ENCODE measurements around the gene UGT1A7. TPM values are rescaled to one million over a fixed set of nuclear protein-coding genes. Genes with fewer than 3 reads are reported as not detected.

Gene UGT1A7
- total RNA-seq, 1 donor from 2014 or later, result not detected

DNA sequence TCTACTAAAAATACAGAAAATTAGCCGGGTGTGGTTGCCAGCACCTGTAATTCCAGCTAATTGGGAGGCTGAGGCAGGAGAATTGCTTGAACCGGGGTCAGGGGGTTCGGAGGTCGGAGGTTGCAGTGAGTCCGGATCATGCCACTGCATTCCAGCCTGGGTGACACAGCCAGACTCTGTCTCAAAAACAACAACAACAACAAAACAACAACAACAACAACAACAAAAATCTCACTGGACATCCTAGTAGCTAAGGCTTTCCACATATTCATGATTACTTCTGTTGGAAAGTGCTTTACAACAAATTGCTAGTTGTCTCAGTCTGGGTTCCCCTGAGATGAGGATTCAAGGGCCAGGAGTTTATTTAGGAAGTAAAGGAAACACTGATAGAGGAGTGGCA, 92.2 kb downstream of the UGT1A7 start:
- Mint-ChIP-seq H3K27ac (no peak overlapping the region), H3K9me3 (ENCODE audit: low read depth) (peaks cover 6% of the 10 kb centered on the region), H3K4me3 (ENCODE audit: low read depth) (no peak overlapping the region), H3K36me3 (ENCODE audit: insufficient read depth) (no peaks in the 10 kb centered on the region), H3K4me1 (ENCODE audit: low read depth) (no peaks in the 10 kb centered on the region), H3K27me3 (peaks cover 6% of the 10 kb centered on the region)
- TF ChIP-seq, protein P1, sequence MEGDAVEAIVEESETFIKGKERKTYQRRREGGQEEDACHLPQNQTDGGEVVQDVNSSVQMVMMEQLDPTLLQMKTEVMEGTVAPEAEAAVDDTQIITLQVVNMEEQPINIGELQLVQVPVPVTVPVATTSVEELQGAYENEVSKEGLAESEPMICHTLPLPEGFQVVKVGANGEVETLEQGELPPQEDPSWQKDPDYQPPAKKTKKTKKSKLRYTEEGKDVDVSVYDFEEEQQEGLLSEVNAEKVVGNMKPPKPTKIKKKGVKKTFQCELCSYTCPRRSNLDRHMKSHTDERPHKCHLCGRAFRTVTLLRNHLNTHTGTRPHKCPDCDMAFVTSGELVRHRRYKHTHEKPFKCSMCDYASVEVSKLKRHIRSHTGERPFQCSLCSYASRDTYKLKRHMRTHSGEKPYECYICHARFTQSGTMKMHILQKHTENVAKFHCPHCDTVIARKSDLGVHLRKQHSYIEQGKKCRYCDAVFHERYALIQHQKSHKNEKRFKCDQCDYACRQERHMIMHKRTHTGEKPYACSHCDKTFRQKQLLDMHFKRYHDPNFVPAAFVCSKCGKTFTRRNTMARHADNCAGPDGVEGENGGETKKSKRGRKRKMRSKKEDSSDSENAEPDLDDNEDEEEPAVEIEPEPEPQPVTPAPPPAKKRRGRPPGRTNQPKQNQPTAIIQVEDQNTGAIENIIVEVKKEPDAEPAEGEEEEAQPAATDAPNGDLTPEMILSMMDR (IDR thresholded peaks at IDR 0.05; ENCODE audit: unreplicated experiment), result no peak
- no peak for DNase-seq (ENCODE audit: low spot score, unreplicated experiment)

DNA sequence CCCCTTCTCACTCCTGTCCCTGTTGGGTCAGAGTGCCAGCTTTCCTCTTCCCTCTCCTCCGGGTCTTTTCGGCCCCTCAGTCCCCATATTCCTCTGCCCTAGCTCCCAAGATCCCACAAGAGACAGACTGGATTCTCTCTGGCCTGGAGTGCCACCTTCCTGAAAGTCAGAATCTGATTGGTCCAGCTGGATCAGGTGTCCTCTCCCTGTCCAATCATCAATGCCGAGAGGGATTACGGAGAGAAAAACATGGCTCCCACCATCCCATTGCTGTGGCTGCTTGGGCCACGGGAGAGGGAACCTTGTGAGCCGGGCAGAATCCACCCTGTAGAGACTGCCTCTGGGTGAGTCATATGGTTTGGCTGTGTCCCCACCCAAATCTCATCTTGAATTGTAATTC, 93.7 kb downstream of the UGT1A7 start:
- no peak overlapping the region for H3K27ac Mint-ChIP-seq
- no peak for DNase-seq (ENCODE audit: low spot score, unreplicated experiment)
- H3K27me3 Mint-ChIP-seq, result peaks cover 3% of the 10 kb centered on the region
- no peak overlapping the region for H3K4me3 Mint-ChIP-seq (ENCODE audit: low read depth)
- no peaks in the 10 kb centered on the region for H3K36me3 Mint-ChIP-seq (ENCODE audit: insufficient read depth)
- no peaks in the 10 kb centered on the region for H3K4me1 Mint-ChIP-seq (ENCODE audit: low read depth)
- H3K9me3 Mint-ChIP-seq (ENCODE audit: low read depth), result peaks cover 6% of the 10 kb centered on the region
- TF ChIP-seq, protein P1 (IDR thresholded peaks at IDR 0.05; ENCODE audit: unreplicated experiment), result no peak

DNA sequence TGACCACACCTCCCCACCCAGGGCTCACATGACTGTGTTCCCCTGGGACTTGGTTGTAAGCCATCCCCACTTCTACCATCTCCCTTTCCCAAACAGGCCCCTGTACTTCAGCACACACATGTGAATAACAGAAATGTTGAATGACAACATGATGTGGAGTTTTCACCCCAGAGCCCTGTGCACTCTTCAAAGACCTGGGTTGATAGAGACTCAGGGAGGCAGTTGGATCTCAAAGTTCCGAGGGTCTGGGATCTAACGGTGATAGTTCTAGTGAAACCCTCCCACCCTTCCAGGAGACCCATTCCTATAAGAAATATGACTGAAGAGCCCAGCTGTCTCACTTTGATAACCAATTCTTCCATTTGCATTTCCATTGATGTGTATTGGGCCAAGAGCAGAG, 96.3 kb downstream of the UGT1A7 start, which contains the start of gene MROH2A:
Gene MROH2A (plus strand): TSS at position 301 of the 400 bp plus-strand sequence. CDS start 1,029 bp downstream, outside the sequence.
- H3K36me3 Mint-ChIP-seq (ENCODE audit: insufficient read depth), result no peaks in the 10 kb centered on the region
- H3K4me3 Mint-ChIP-seq (ENCODE audit: low read depth), result no peak within 1 kb of the TSS
- DNase-seq (ENCODE audit: low spot score, unreplicated experiment), result no peak
- TF ChIP-seq, protein P1 (IDR thresholded peaks at IDR 0.05; ENCODE audit: unreplicated experiment), result no peak
- H3K27me3 Mint-ChIP-seq, result peaks cover 12% of the 10 kb centered on the region
- peaks cover 6% of the 10 kb centered on the region for H3K9me3 Mint-ChIP-seq (ENCODE audit: low read depth)
- no peaks in the 10 kb centered on the region for H3K4me1 Mint-ChIP-seq (ENCODE audit: low read depth)
- H3K27ac Mint-ChIP-seq, result no peak within 1 kb of the TSS

DNA sequence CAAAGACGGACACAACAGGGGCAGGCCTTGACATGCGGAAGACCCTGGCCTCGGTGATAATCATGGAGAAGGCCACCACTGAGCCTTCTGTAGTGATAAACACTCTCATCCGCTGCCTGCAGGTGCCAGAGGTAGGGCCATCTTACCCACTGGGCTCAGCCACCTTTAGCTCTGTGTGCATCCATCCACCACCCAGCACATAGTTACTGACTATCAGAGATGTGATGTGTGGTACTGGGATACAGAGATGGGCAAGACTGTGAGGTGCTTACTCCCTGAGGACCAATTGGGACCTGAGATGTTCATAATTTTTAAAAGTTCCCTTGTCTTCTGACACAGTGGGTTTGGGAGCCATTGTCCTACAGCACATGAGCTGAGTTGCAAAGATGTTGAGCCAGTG, 98.0 kb downstream of the UGT1A7 start:
- Mint-ChIP-seq H3K27ac (no peak overlapping the region), H3K36me3 (ENCODE audit: insufficient read depth) (no peaks in the 10 kb centered on the region), H3K4me1 (ENCODE audit: low read depth) (no peaks in the 10 kb centered on the region), H3K27me3 (peaks cover 14% of the 10 kb centered on the region), H3K4me3 (ENCODE audit: low read depth) (no peak overlapping the region), H3K9me3 (ENCODE audit: low read depth) (peaks cover 6% of the 10 kb centered on the region)
- TF ChIP-seq, protein P1 (IDR thresholded peaks at IDR 0.05; ENCODE audit: unreplicated experiment), result no peak
- DNase-seq (ENCODE audit: low spot score, unreplicated experiment), result no peak

DNA sequence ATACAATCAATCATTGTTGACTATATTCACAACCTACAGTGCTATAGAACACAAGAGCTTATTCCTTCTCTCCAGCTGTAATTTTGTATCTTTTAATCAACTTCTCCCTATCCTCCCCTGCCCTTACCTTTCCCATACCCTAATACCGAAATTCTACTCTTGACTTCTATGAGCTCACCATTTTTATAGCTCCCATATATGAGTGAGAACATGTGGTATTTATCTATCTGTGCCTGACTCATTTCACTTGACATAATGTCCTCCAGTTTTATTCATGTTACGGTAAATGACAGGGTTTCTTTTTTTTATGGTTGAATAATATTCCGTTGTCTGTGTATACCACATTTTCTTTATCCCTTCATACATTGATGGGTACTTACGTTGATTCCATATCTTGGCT, 99.1 kb downstream of the UGT1A7 start:
- no peak for DNase-seq (ENCODE audit: low spot score, unreplicated experiment)
- TF ChIP-seq, protein P1 (IDR thresholded peaks at IDR 0.05; ENCODE audit: unreplicated experiment), result no peak
- Mint-ChIP-seq H3K9me3 (ENCODE audit: low read depth) (peaks cover 6% of the 10 kb centered on the region), H3K4me1 (ENCODE audit: low read depth) (no peaks in the 10 kb centered on the region), H3K27me3 (peaks cover 14% of the 10 kb centered on the region), H3K4me3 (ENCODE audit: low read depth) (no peak overlapping the region), H3K27ac (no peak overlapping the region), H3K36me3 (ENCODE audit: insufficient read depth) (no peaks in the 10 kb centered on the region)

All from progenitor cell of endocrine pancreas (in vitro differentiated cells).